ENCODE data around the gene OR52W1.

OR52W1 gene
- 0 reads per million in 4 donors for total RNA-seq

- DNase-seq, result no peak
These were observed at the start of gene OR52W1 for GRCh38 chr11:6199174-6199810. Gene OR52W1, plus strand, starts transcription at chr11:6199224. Its CDS starts 0 bp downstream, at chr11:6199224.

GRCh38 chr11:6151117-6151516 lies 47.9 kb upstream of the OR52W1 start:
- no peak for DNase-seq

GRCh38 chr11:6152126-6152525 lies 46.9 kb upstream of the OR52W1 start:
- no peak for DNase-seq

- no peak for DNase-seq
These were observed 42.2 kb upstream of the OR52W1 start for GRCh38 chr11:6156628-6157359.

- DNase-seq, result no peak
These were observed 28.8 kb upstream of the OR52W1 start, which contains the start of gene OR52B2 for GRCh38 chr11:6170226-6170625. Gene OR52B2, minus strand, starts transcription at chr11:6170326. Its CDS starts 0 bp downstream, at chr11:6170326.

GRCh38 chr11:6175440-6175839 lies 23.6 kb upstream of the OR52W1 start:
- DNase-seq, result no peak

GRCh38 chr11:6191742-6192141 lies 7.3 kb upstream of the OR52W1 start:
- DNase-seq, result no peak

- DNase-seq, result no peak
These were observed 4.9 kb upstream of the OR52W1 start for GRCh38 chr11:6194065-6194581.

- DNase-seq, result peak in 1 of 5 donors; percentile 7
These were observed 2.6 kb upstream of the OR52W1 start for GRCh38 chr11:6196396-6196795.

- DNase-seq, result no peak
These were observed 1.4 kb upstream of the OR52W1 start for GRCh38 chr11:6197466-6198200.

- peak in 1 of 5 donors; percentile 32 for DNase-seq
These were observed 2.0 kb downstream of the OR52W1 start for GRCh38 chr11:6200975-6201374.

- DNase-seq, result peak in 1 of 5 donors; percentile 9
These were observed 2.5 kb downstream of the OR52W1 start for GRCh38 chr11:6201481-6201880.

GRCh38 chr11:6202041-6202440 lies 3.0 kb downstream of the OR52W1 start:
- no peak for DNase-seq

GRCh38 chr11:6203327-6203726 lies 4.3 kb downstream of the OR52W1 start:
- peak in 1 of 5 donors; percentile 31 for DNase-seq

- no peak for DNase-seq
These were observed 5.7 kb downstream of the OR52W1 start for GRCh38 chr11:6204706-6205105.

GRCh38 chr11:6205366-6205765 lies 6.3 kb downstream of the OR52W1 start, which contains the start of gene C11orf42:
Gene C11orf42, plus strand, starts transcription at chr11:6205557. Its CDS starts 59 bp downstream, at chr11:6205616.
- DNase-seq, result no peak

- no peak for DNase-seq
These were observed 7.6 kb downstream of the OR52W1 start for GRCh38 chr11:6206456-6207180.

GRCh38 chr11:6209801-6210200 lies 10.8 kb downstream of the OR52W1 start:
- DNase-seq, result no peak

- no peak for DNase-seq
These were observed 11.4 kb downstream of the OR52W1 start for GRCh38 chr11:6210274-6210955.

- DNase-seq, result no peak
These were observed 15.5 kb downstream of the OR52W1 start for GRCh38 chr11:6214530-6214929.

- DNase-seq, result no peak
These were observed 17.5 kb downstream of the OR52W1 start for GRCh38 chr11:6216501-6216900.

- no peak for DNase-seq
These were observed 18.7 kb downstream of the OR52W1 start for GRCh38 chr11:6217722-6218121.
